HEK293 (cell line): ENCODE measurements around the gene FIGNL2.

Experiments used
- CTCF ChIA-PET: fragments of 350-600 bp; formaldehyde crosslinking; extraction: SDS; loops from one replicate; lab custom pipeline; 2021; ENCODE audit warnings: antibody characterized with exemption; lab: Yijun Ruan, JAX
- POLR2A ChIA-PET: fragments of 300-600 bp; formaldehyde crosslinking; extraction: SDS; loops from one replicate; lab custom pipeline; 2020; ENCODE audit warnings: antibody characterized with exemption, inconsistent platforms; lab: Yijun Ruan, JAX
- H3K27ac ChIP-seq: fragments of 200-500 bp; sonication (Bioruptor generic); 2 replicates; pipeline ENCODE4 v1.5.1; 2014; ENCODE audit warnings: low read depth, low read length, control low read depth, inconsistent platforms; ENCODE audit errors: extremely low read depth
- H3K36me3 ChIP-seq, 2 experiments: fragments of 200-500 bp in 1 of 2; sonication (Bioruptor generic) in 1 of 2; 1 replicate in 1 of 2; 2 replicates in 1 of 2; pipeline ENCODE4 v1.5.1; 2014 to 2017; ENCODE audit warnings: inconsistent platforms in 2 of 2, low read length in 2 of 2; ENCODE audit not compliant: control insufficient read depth in 2 of 2, insufficient read depth in 1 of 2
- H3K4me1 ChIP-seq: fragments of 200-500 bp; sonication (Bioruptor generic); 2 replicates; pipeline ENCODE4 v1.5.1; 2014; ENCODE audit warnings: mild to moderate bottlenecking, low read length, inconsistent platforms; ENCODE audit not compliant: control insufficient read depth, insufficient read depth
- H3K4me3 ChIP-seq: 2 replicates; pipeline ENCODE4 v1.5.1; 2011; ENCODE audit warnings: low read depth, mild to moderate bottlenecking, control low read depth, low read length, moderate library complexity
- H3K9me3 ChIP-seq: fragments of 200-500 bp; sonication (Bioruptor generic); 2 replicates; pipeline ENCODE4 v1.5.1; 2014; ENCODE audit warnings: low read depth, low read length, inconsistent platforms; ENCODE audit not compliant: control insufficient read depth, insufficient read depth
- GLI2 ChIP-seq: fragments of 450-650 bp; formaldehyde crosslinking; IDR thresholded peaks from 2 replicates; pipeline ENCODE4; 2017; ENCODE audit warnings: missing biosample characterization, missing genetic modification characterization, low read depth, borderline replicate concordance
- GLI4 ChIP-seq: fragments of 450-650 bp; formaldehyde crosslinking; IDR thresholded peaks from 2 replicates; pipeline ENCODE4 v1.5.1; 2016; ENCODE audit warnings: missing biosample characterization, missing genetic modification characterization
- MZF1 ChIP-seq: fragments of 450-650 bp; formaldehyde crosslinking; IDR thresholded peaks from 2 replicates; pipeline ENCODE4 v1.5.1; 2017; ENCODE audit warnings: missing biosample characterization, missing genetic modification characterization, borderline replicate concordance
- PRDM10 ChIP-seq: fragments of 450-650 bp; formaldehyde crosslinking; IDR thresholded peaks from 2 replicates; pipeline ENCODE4 v1.5.1; 2016; ENCODE audit warnings: missing biosample characterization, missing genetic modification characterization
- SCRT2 ChIP-seq: fragments of 450-650 bp; formaldehyde crosslinking; IDR thresholded peaks from 2 replicates; pipeline ENCODE4 v1.5.1; 2016; ENCODE audit warnings: missing biosample characterization, missing genetic modification characterization
- SP3 ChIP-seq: fragments of 450-650 bp; formaldehyde crosslinking; IDR thresholded peaks from 2 replicates; pipeline ENCODE4 v1.5.1; 2016; ENCODE audit warnings: missing biosample characterization, missing genetic modification characterization
- SP7 ChIP-seq: fragments of 450-650 bp; formaldehyde crosslinking; IDR thresholded peaks from 2 replicates; pipeline ENCODE4 v1.5.1; 2016; ENCODE audit warnings: missing biosample characterization, missing genetic modification characterization
- YY1 ChIP-seq: fragments of 450-650 bp; formaldehyde crosslinking; IDR thresholded peaks from 2 replicates; pipeline ENCODE4 v1.5.1; 2018; ENCODE audit warnings: missing biosample characterization, missing genetic modification characterization
- YY2 ChIP-seq: fragments of 450-650 bp; formaldehyde crosslinking; IDR thresholded peaks from 2 replicates; pipeline ENCODE4 v1.5.1; 2016; ENCODE audit warnings: missing biosample characterization, missing genetic modification characterization
- ZBTB20 ChIP-seq: fragments of 450-650 bp; formaldehyde crosslinking; IDR thresholded peaks from 2 replicates; pipeline ENCODE4 v1.5.1; 2016; ENCODE audit warnings: missing biosample characterization, missing genetic modification characterization
- ZBTB8A ChIP-seq: fragments of 450-650 bp; formaldehyde crosslinking; IDR thresholded peaks from 2 replicates; pipeline ENCODE4 v1.5.1; 2016; ENCODE audit warnings: missing biosample characterization, missing genetic modification characterization
- ZFP3 ChIP-seq: fragments of 450-650 bp; formaldehyde crosslinking; IDR thresholded peaks from 2 replicates; pipeline ENCODE4 v1.5.1; 2016; ENCODE audit warnings: low read depth, missing biosample characterization, missing genetic modification characterization
- ZFP37 ChIP-seq: fragments of 450-650 bp; formaldehyde crosslinking; IDR thresholded peaks from 2 replicates; pipeline ENCODE4 v1.5.1; 2016; ENCODE audit warnings: missing biosample characterization, missing genetic modification characterization
- ZNF133 ChIP-seq: fragments of 450-650 bp; formaldehyde crosslinking; IDR thresholded peaks from 2 replicates; pipeline ENCODE4 v1.5.1; 2016; ENCODE audit warnings: missing biosample characterization, missing genetic modification characterization
- ZNF155 ChIP-seq: fragments of 450-650 bp; formaldehyde crosslinking; IDR thresholded peaks from 2 replicates; pipeline ENCODE4 v1.5.1; 2016; ENCODE audit warnings: missing biosample characterization, missing genetic modification characterization
- ZNF184 ChIP-seq: fragments of 450-650 bp; IDR thresholded peaks from 2 replicates; pipeline ENCODE4 v1.5.1; 2018; ENCODE audit warnings: missing biosample characterization, mild to moderate bottlenecking, missing genetic modification characterization
- ZNF248 ChIP-seq: fragments of 450-650 bp; formaldehyde crosslinking; IDR thresholded peaks from 2 replicates; pipeline ENCODE4 v1.5.1; 2017; ENCODE audit warnings: missing biosample characterization, missing genetic modification characterization
- ZNF280C ChIP-seq: fragments of 450-650 bp; formaldehyde crosslinking; IDR thresholded peaks from 2 replicates; pipeline ENCODE4 v1.5.1; 2016; ENCODE audit warnings: missing biosample characterization, missing genetic modification characterization
- ZNF324 ChIP-seq: fragments of 450-650 bp; formaldehyde crosslinking; IDR thresholded peaks from 2 replicates; pipeline ENCODE4 v1.5.1; 2016; ENCODE audit warnings: missing biosample characterization, missing genetic modification characterization
- ZNF366 ChIP-seq: fragments of 450-650 bp; formaldehyde crosslinking; conservative IDR thresholded peaks from 2 replicates; pipeline ENCODE4 v1.5.1; 2016; ENCODE audit warnings: missing biosample characterization, missing genetic modification characterization
- ZNF510 ChIP-seq: fragments of 450-650 bp; formaldehyde crosslinking; IDR thresholded peaks from 2 replicates; pipeline ENCODE4 v1.5.1; 2018; ENCODE audit warnings: mild to moderate bottlenecking, missing genetic modification characterization, missing biosample characterization; ENCODE audit not compliant: insufficient replicate concordance
- ZNF555 ChIP-seq: fragments of 450-650 bp; formaldehyde crosslinking; conservative IDR thresholded peaks from 2 replicates; pipeline ENCODE4 v1.5.1; 2017; ENCODE audit warnings: missing biosample characterization, mild to moderate bottlenecking, missing genetic modification characterization, inconsistent platforms
- ZNF600 ChIP-seq: fragments of 450-650 bp; formaldehyde crosslinking; IDR thresholded peaks from 2 replicates; pipeline ENCODE4 v1.5.1; 2016; ENCODE audit warnings: missing biosample characterization, missing genetic modification characterization
- ZNF664 ChIP-seq: fragments of 450-650 bp; formaldehyde crosslinking; IDR thresholded peaks from 2 replicates; pipeline ENCODE4 v1.5.1; 2016; ENCODE audit warnings: missing biosample characterization, missing genetic modification characterization
- ZNF701 ChIP-seq: fragments of 450-650 bp; formaldehyde crosslinking; IDR thresholded peaks from 2 replicates; pipeline ENCODE4 v1.5.1; 2016; ENCODE audit warnings: missing biosample characterization, missing genetic modification characterization
- ZNF704 ChIP-seq: fragments of 450-650 bp; formaldehyde crosslinking; IDR thresholded peaks from 2 replicates; pipeline ENCODE4 v1.5.1; 2016; ENCODE audit warnings: missing biosample characterization, missing genetic modification characterization

The FIGNL2 gene

GRCh38 chr12:51817027-51817953 is 31.2 kb downstream of the FIGNL2 start (continued):
- no peak for TF ChIP-seq ZNF510
- no peak for TF ChIP-seq ZNF600 (tag by site-specific recombination)
- TF ChIP-seq ZNF155: no peak
- TF ChIP-seq ZNF324 (tag by site-specific recombination): no peak
- no peak for TF ChIP-seq ZNF184 (tag by site-specific recombination)

GRCh38 chr12:51815571-51815970 is 32.9 kb downstream of the FIGNL2 start:
- H3K4me1 ChIP-seq: no peaks in the 10 kb centered on the region
- no peaks in the 10 kb centered on the region for H3K9me3 ChIP-seq
- CTCF ChIA-PET: interaction anchor here (0.7 to 3.1 kb wide), 4 partner anchors 14 to 394 kb away, joined by 3 to 13 read pairs (median 4); no protein-coding TSS in a partner anchor
- no peaks in the 10 kb centered on the region for H3K36me3 ChIP-seq
- POLR2A ChIA-PET: no interaction called here
- no peak overlapping the region for H3K4me3 ChIP-seq
- no peak for TF ChIP-seq ZNF248 (tag by site-specific recombination)
- TF ChIP-seq ZNF555: no peak
- TF ChIP-seq ZNF704 (tag by site-specific recombination): no peak
- no peak for TF ChIP-seq GLI2 (tag by site-specific recombination)
- TF ChIP-seq MZF1: no peak
- no peak for TF ChIP-seq SP7
- no peak for TF ChIP-seq ZNF701 (tag by site-specific recombination)
- TF ChIP-seq ZNF664 (tag by site-specific recombination): peak; percentile 29; the same call in 1 of the 2 replicates
- TF ChIP-seq ZFP37 (tag by site-specific recombination): no peak
- H3K27ac ChIP-seq: no peak overlapping the region

- H3K9me3 ChIP-seq: no peaks in the 10 kb centered on the region
- H3K4me3 ChIP-seq: no peak overlapping the region; the same call in 1 of the 2 replicates
- no peaks in the 10 kb centered on the region for H3K4me1 ChIP-seq
- CTCF ChIA-PET: interaction anchor here (0.6 to 1.9 kb wide), 9 partner anchors 9 to 393 kb away, joined by 3 to 6 read pairs (median 4); no protein-coding TSS in a partner anchor
- POLR2A ChIA-PET: no interaction called here
- no peak overlapping the region for H3K27ac ChIP-seq
- no peaks in the 10 kb centered on the region for H3K36me3 ChIP-seq
- TF ChIP-seq YY2 (tag by site-specific recombination) (no peak), SCRT2 (tag by site-specific recombination) (no peak), ZNF664 (tag by site-specific recombination) (no peak), ZNF133 (tag by site-specific recombination) (no peak), ZBTB8A (tag by site-specific recombination) (no peak), SP3 (tag by site-specific recombination) (no peak), ZNF280C (tag by site-specific recombination) (no peak), ZFP37 (tag by site-specific recombination) (no peak), ZNF366 (no peak), GLI4 (no peak), ZBTB20 (tag by site-specific recombination) (no peak), YY1 (no peak), ZFP3 (tag by site-specific recombination) (no peak), PRDM10 (tag by site-specific recombination) (no peak)
Measured at GRCh38 chr12:51814311-51815088, 34.0 kb downstream of the FIGNL2 start.
